ENCODE results near the gene IGSF6.

Gene IGSF6

DNA sequence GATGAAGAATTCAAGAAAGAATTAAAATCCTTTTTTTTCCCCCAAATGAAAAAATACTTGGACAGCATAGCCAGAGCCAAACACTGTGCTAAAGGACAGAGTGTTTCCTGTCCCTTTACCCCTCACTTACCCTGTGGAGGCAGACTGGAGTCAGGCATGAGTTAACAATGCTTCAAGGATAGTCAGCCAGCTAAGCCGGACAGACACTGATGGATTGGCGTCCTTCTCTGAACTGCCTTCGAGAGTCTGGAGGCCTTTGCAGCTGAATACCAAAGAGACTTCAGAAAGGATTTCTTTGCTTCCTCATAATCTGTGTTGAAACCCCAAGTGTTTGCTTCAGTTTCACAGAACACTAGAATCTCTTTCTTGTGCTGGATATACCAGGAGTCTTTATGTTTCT, 48.5 kb downstream of the IGSF6 start:
- ATAC-seq (ENCODE audit: low read depth) = no peak

DNA sequence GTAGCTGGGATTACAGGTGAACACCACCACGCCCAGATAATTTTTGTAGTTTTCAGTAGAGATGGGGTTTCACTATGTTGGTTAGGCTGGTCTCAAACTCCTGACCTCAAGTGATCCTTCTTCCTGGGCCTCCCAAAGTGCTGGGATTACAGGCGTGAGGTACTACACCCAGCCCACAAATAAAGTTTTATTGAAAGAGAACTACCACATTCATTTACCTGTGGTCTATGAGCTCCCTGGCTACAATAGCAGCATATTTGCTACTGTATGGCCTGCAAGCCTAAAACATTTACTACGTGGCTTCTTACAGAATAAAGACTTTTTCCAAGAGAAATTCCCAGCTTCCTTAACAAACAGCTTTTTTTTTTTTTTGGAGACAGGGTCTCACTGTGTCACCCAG, 49.6 kb downstream of the IGSF6 start:
- TF ChIP-seq, protein P1, sequence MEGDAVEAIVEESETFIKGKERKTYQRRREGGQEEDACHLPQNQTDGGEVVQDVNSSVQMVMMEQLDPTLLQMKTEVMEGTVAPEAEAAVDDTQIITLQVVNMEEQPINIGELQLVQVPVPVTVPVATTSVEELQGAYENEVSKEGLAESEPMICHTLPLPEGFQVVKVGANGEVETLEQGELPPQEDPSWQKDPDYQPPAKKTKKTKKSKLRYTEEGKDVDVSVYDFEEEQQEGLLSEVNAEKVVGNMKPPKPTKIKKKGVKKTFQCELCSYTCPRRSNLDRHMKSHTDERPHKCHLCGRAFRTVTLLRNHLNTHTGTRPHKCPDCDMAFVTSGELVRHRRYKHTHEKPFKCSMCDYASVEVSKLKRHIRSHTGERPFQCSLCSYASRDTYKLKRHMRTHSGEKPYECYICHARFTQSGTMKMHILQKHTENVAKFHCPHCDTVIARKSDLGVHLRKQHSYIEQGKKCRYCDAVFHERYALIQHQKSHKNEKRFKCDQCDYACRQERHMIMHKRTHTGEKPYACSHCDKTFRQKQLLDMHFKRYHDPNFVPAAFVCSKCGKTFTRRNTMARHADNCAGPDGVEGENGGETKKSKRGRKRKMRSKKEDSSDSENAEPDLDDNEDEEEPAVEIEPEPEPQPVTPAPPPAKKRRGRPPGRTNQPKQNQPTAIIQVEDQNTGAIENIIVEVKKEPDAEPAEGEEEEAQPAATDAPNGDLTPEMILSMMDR (IDR thresholded peaks at IDR 0.05; ENCODE audit: poor library complexity, severe bottlenecking) = no peak
- ATAC-seq (ENCODE audit: low read depth) = no peak
- Histone ChIP-seq H3K36me3 (ENCODE audit: low read depth) (no peaks in the 10 kb centered on the region), H3K27ac (ENCODE audit: poor library complexity, severe bottlenecking) (no peak overlapping the region), H3K27me3 (ENCODE audit: insufficient read depth, poor library complexity, severe bottlenecking) (no peaks in the 10 kb centered on the region), H3K9me3 (ENCODE audit: severe bottlenecking) (no peaks in the 10 kb centered on the region), H3K4me1 (ENCODE audit: insufficient read depth, poor library complexity, severe bottlenecking) (peaks cover 17% of the 10 kb centered on the region), H3K4me3 (ENCODE audit: severe bottlenecking) (no peak overlapping the region)
- no peak for DNase-seq (ENCODE audit: low spot score)

More for the DNA sequence above, 48.5 kb downstream of the IGSF6 start:
- Histone ChIP-seq H3K4me1 (ENCODE audit: insufficient read depth, poor library complexity, severe bottlenecking) (peaks cover 13% of the 10 kb centered on the region), H3K9me3 (ENCODE audit: severe bottlenecking) (no peaks in the 10 kb centered on the region), H3K36me3 (ENCODE audit: low read depth) (no peaks in the 10 kb centered on the region), H3K27me3 (ENCODE audit: insufficient read depth, poor library complexity, severe bottlenecking) (no peaks in the 10 kb centered on the region), H3K4me3 (ENCODE audit: severe bottlenecking) (no peak overlapping the region), H3K27ac (ENCODE audit: poor library complexity, severe bottlenecking) (no peak overlapping the region)
- no peak for DNase-seq (ENCODE audit: low spot score)
- TF ChIP-seq, protein P1 (IDR thresholded peaks at IDR 0.05; ENCODE audit: poor library complexity, severe bottlenecking) = no peak

DNA sequence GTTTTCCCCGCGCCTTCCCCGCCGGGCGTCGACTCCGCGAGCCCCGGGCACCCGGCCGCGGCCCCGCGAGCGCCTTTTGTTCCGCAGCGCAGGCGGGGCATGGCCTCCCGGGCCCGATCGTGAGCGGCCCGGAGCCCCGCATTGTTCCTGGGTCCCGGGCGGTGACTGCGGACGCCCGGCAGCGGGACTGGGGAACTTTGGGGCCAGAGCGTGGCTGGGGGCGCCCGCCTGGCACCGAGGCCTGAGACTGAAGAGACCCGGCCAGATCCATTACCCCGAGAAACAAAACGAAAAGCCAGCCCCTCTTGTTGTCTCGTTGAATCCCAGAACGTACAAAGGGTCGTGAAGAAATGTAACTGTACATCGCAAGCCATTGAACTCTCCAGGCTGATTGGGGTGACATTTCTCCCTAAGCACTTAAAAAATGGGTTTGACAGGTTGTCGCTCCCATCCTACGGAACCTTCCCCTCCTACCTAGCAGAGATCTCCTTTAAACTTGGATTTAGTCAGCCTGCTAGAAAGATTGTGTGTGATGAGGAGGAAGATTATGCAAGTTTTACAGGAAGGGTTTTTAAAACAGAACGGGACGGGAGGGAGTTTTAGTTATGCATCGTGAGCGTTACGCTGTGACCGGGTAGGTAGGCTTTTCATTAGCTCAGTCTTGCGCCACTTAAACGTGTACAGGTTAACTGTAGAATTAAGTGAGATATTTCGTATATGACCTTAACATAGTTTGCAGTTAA, 52.2 kb downstream of the IGSF6 start:
- peak; percentile 22 for ATAC-seq (ENCODE audit: low read depth)

DNA sequence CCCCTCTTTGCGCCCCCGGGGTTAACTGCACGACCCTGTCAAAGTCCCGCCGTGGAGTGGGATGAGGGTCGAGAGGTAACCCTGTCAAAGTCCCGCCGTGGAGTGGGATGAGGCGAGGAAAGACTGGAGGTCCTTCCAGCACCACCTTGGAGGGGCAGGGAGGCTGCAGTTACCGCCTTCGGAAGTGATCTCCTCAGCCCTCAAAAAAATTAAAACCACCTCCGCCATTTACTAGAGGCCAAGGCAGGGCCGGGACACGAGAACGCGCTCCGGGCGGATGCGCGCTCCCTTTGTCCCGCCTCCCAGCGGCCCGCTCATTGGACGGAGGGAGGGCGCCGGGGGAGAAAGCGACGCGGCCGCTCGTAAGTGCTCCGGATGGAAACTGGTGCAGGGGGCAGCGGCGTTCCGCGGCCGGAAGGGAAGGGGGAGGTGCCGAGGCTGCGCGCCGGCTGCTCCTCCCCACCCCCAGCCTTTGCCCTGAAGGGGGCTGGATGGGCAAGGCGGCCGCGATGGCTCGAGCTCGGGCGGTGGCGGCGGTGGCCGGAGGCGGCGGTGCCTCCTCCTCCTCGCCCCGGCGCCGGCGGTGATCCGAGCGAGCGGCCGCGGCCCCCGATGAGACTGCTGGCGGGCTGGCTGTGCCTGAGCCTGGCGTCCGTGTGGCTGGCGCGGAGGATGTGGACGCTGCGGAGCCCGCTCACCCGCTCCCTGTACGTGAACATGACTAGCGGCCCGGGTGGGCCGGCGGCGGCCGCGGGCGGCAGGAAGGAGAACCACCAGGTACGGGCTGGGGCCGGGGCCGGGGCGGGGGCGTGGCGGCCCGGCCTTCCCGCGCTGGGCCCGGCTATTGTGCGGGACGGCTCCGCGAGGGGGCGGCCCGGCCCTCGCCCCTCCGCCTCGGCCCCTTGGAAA, 53.0 kb downstream of the IGSF6 start, which contains the start of gene METTL9:
Gene METTL9 (plus strand): TSS at position 456 of the 909 bp plus-strand sequence. CDS start 157 bp downstream, at position 613.
- DNase-seq (ENCODE audit: low spot score) = peak; percentile 89
- peaks cover 8% of the 10 kb centered on the region for H3K4me1 ChIP-seq (ENCODE audit: insufficient read depth, poor library complexity, severe bottlenecking)
- no peaks in the 10 kb centered on the region for H3K9me3 ChIP-seq (ENCODE audit: severe bottlenecking)
- H3K4me3 ChIP-seq (ENCODE audit: severe bottlenecking) = peak within 1 kb of the TSS; percentile 98
- TF ChIP-seq, protein P1 (IDR thresholded peaks at IDR 0.05; ENCODE audit: poor library complexity, severe bottlenecking) = no peak
- peak; percentile 92 for ATAC-seq (ENCODE audit: low read depth)
- H3K27ac ChIP-seq (ENCODE audit: poor library complexity, severe bottlenecking) = peak within 1 kb of the TSS; percentile 76
- no peaks in the 10 kb centered on the region for H3K27me3 ChIP-seq (ENCODE audit: insufficient read depth, poor library complexity, severe bottlenecking)
- no peaks in the 10 kb centered on the region for H3K36me3 ChIP-seq (ENCODE audit: low read depth)

More for the DNA sequence above, 52.2 kb downstream of the IGSF6 start:
- no peak for DNase-seq (ENCODE audit: low spot score)
- no peaks in the 10 kb centered on the region for H3K27me3 ChIP-seq (ENCODE audit: insufficient read depth, poor library complexity, severe bottlenecking)
- peak overlapping the region; percentile 98 for H3K4me3 ChIP-seq (ENCODE audit: severe bottlenecking)
- no peaks in the 10 kb centered on the region for H3K36me3 ChIP-seq (ENCODE audit: low read depth)
- H3K27ac ChIP-seq (ENCODE audit: poor library complexity, severe bottlenecking) = peak overlapping the region; percentile 76
- no peaks in the 10 kb centered on the region for H3K9me3 ChIP-seq (ENCODE audit: severe bottlenecking)
- TF ChIP-seq, protein P1 (IDR thresholded peaks at IDR 0.05; ENCODE audit: poor library complexity, severe bottlenecking) = peak; percentile 3
- H3K4me1 ChIP-seq (ENCODE audit: insufficient read depth, poor library complexity, severe bottlenecking) = peaks cover 8% of the 10 kb centered on the region
